Gastroesophageal sphincter (tissue), 4 donors: Measurements from ENCODE around the gene C4orf36. TPM values are rescaled to one million over a fixed set of nuclear protein-coding genes. Genes with fewer than 3 reads are reported as not detected.
A peak's percentile ranks its signal among the peaks of the same experiment; 100 is the strongest.

Source experiments
- ATAC-seq: fragments of 150-250 bp; one replicate; pipeline ENCODE4 v1.9.1; 2016; ENCODE audit warnings: mild to moderate bottlenecking, moderate library complexity
- H3K27ac ChIP-seq, 4 donors: fragments of 200-600 bp; sonication (generic) in 3 of 4; 1 replicate in 3 of 4; 2 replicates in 1 of 4; pipeline ENCODE4 v1.5.1; 2016 to 2019
- H3K27me3 ChIP-seq: fragments of 200-600 bp; sonication (generic); one replicate; pipeline ENCODE4 v1.5.1; 2019
- H3K36me3 ChIP-seq, 2 donors: fragments of 200-600 bp; sonication (generic); one replicate each; pipeline ENCODE4 v1.5.1; 2019; ENCODE audit warnings: control low read depth in 1 of 2
- H3K4me1 ChIP-seq, 3 donors: fragments of 200-600 bp; sonication (generic); 1 replicate in 2 of 3; 2 replicates in 1 of 3; pipeline ENCODE4 v1.5.1; 2016 to 2019; ENCODE audit warnings: control low read depth in 2 of 3
- H3K4me3 ChIP-seq, 2 donors: fragments of 200-600 bp; sonication (generic); one replicate each; pipeline ENCODE4 v1.5.1; 2019; ENCODE audit warnings: mild to moderate bottlenecking in 1 of 2, moderate library complexity in 1 of 2
- H3K9me3 ChIP-seq, 3 donors: fragments of 200-600 bp; sonication (generic); one replicate each; pipeline ENCODE4 v1.5.1; 2017 to 2019; ENCODE audit warnings: control low read depth in 2 of 3
- CTCF ChIP-seq, 4 experiments: fragments of 200-600 bp in 2 of 4; fragments of 450-650 bp in 2 of 4; sonication (generic) in 1 of 4; IDR thresholded peaks; one replicate each; pipeline ENCODE4 v1.5.1; 2017 to 2019; ENCODE audit warnings: antibody characterized with exemption in 4 of 4, mild to moderate bottlenecking in 2 of 4, moderate library complexity in 2 of 4
- EP300 ChIP-seq: sonication (generic); formaldehyde crosslinking; IDR thresholded peaks from one replicate; pipeline ENCODE4 v1.6.1; 2017; ENCODE audit warnings: antibody characterized with exemption, mild to moderate bottlenecking
- POLR2A ChIP-seq, 2 donors: fragments of 450-650 bp; IDR thresholded peaks; one replicate each; pipeline ENCODE4 v1.6.1; 2017; ENCODE audit warnings: antibody characterized with exemption in 2 of 2, mild to moderate bottlenecking in 2 of 2, moderate library complexity in 1 of 2
- POLR2AphosphoS5 ChIP-seq: sonication (generic); formaldehyde crosslinking; IDR thresholded peaks from one replicate; pipeline ENCODE4 v1.6.1; 2017; ENCODE audit warnings: antibody characterized with exemption
- WGBS, 2 donors: methylation state at CpG; one replicate each; pipeline ENCODE4 v1.1.5; 2018; ENCODE audit warnings: low coverage in 1 of 2; 5-methylcytosine and 5-hydroxymethylcytosine counted together
- total RNA-seq, 4 donors: library from RNA; depleted of rRNA; stranded (reverse); fragments of >200 nt; gene quantifications; one replicate each; pipeline ENCODE4 v1.1.0, GENCODE V29; 2016

The C4orf36 gene
- total RNA-seq, 4 donors from 2014 or later, result not detected

- no peak for TF ChIP-seq CTCF (IDR thresholded peaks at IDR 0.05)
- TF ChIP-seq POLR2AphosphoS5, result no peak
- no peak for TF ChIP-seq EP300
- TF ChIP-seq POLR2A (IDR thresholded peaks at IDR 0.05), result no peak
- H3K4me3 ChIP-seq, result peak overlapping the region in 1 of 2 donors; percentile 37
- H3K36me3 ChIP-seq, result no peaks in the 10 kb centered on the region
- H3K27me3 ChIP-seq, result no peaks in the 10 kb centered on the region
- WGBS, 2 donors, result 73 to 87% methylated on average over 4 of the region's 4 CpGs
- ATAC-seq, result no peak
- H3K9me3 ChIP-seq, result no peaks in the 10 kb centered on the region
- H3K27ac ChIP-seq, result peak overlapping the region in 2 of 4 donors; percentile 53 to 55
- H3K4me1 ChIP-seq, result no peaks in the 10 kb centered on the region
Measured at GRCh38 chr4:86847571-86847970, 44.7 kb downstream of the C4orf36 start.

- Histone ChIP-seq H3K9me3 (no peaks in the 10 kb centered on the region), H3K27ac (no peak overlapping the region), H3K27me3 (no peaks in the 10 kb centered on the region), H3K4me1 (no peaks in the 10 kb centered on the region), H3K4me3 (peak overlapping the region in 1 of 2 donors; percentile 37), H3K36me3 (no peaks in the 10 kb centered on the region)
- no peak for ATAC-seq
- no peak for TF ChIP-seq POLR2AphosphoS5
Measured at GRCh38 chr4:86846921-86847320, 45.3 kb downstream of the C4orf36 start.

GRCh38 chr4:86845593-86845992 lies 46.6 kb downstream of the C4orf36 start:
- Histone ChIP-seq H3K27me3 (no peaks in the 10 kb centered on the region), H3K4me1 (no peaks in the 10 kb centered on the region), H3K9me3 (no peaks in the 10 kb centered on the region), H3K27ac (no peak overlapping the region), H3K36me3 (no peaks in the 10 kb centered on the region), H3K4me3 (no peak overlapping the region)
- no peak for TF ChIP-seq CTCF (IDR thresholded peaks at IDR 0.05)
- TF ChIP-seq POLR2AphosphoS5, result no peak
- no peak for TF ChIP-seq EP300
- no peak for ATAC-seq
- WGBS, 2 donors, result 79 to 91% methylated on average over 4 to 5 of the region's 5 CpGs

- WGBS, 2 donors, result 53 to 83% methylated on average over 1 of the region's 1 CpG
- peaks cover 0 to 12% (median 2%) of the 10 kb centered on the region in 3 donors for H3K4me1 ChIP-seq
- TF ChIP-seq EP300 (no peak), POLR2A (IDR thresholded peaks at IDR 0.05) (no peak), POLR2AphosphoS5 (no peak), CTCF (IDR thresholded peaks at IDR 0.05) (no peak)
- no peaks in the 10 kb centered on the region for H3K36me3 ChIP-seq
- no peaks in the 10 kb centered on the region for H3K9me3 ChIP-seq
- H3K27me3 ChIP-seq, result no peaks in the 10 kb centered on the region
- no peak overlapping the region for H3K4me3 ChIP-seq
- ATAC-seq, result no peak
- H3K27ac ChIP-seq, result no peak overlapping the region
Measured at GRCh38 chr4:86841309-86841708, 50.9 kb downstream of the C4orf36 start.

- Histone ChIP-seq H3K9me3 (no peaks in the 10 kb centered on the region), H3K27me3 (no peaks in the 10 kb centered on the region), H3K36me3 (no peaks in the 10 kb centered on the region), H3K4me1 (peaks cover 0 to 12% (median 2%) of the 10 kb centered on the region in 3 donors), H3K4me3 (no peak overlapping the region), H3K27ac (no peak overlapping the region)
- no peak for TF ChIP-seq POLR2AphosphoS5
- TF ChIP-seq EP300, result no peak
- no peak for TF ChIP-seq POLR2A (IDR thresholded peaks at IDR 0.05)
- TF ChIP-seq CTCF (IDR thresholded peaks at IDR 0.05), result no peak
- no peak for ATAC-seq
- 75 to 86% methylated on average over 1 of the region's 1 CpG for WGBS, 2 donors
Measured at GRCh38 chr4:86840858-86841257, 51.4 kb downstream of the C4orf36 start.
